Measurements from ENCODE around the gene TTC33.

TTC33 gene

GRCh38 chr5:40499518-40500273 lies 256.1 kb downstream of the TTC33 start:
- Histone ChIP-seq H3K9me3 (ENCODE audit: control insufficient read depth, insufficient read depth, low read length) (no peaks in the 10 kb centered on the region), H3K9ac (ENCODE audit: low read depth, low read length) (no peak overlapping the region), H3K4me1 (ENCODE audit: insufficient read depth, low read length) (peaks cover 6% of the 10 kb centered on the region; the same call in 1 of the 2 replicates), H3K36me3 (ENCODE audit: insufficient read depth, low read length) (no peaks in the 10 kb centered on the region)

GRCh38 chr5:40499007-40499406 lies 256.8 kb downstream of the TTC33 start:
- Histone ChIP-seq H3K4me1 (ENCODE audit: insufficient read depth, low read length) (peaks cover 6% of the 10 kb centered on the region; the same call in 1 of the 2 replicates), H3K9ac (ENCODE audit: low read depth, low read length) (no peak overlapping the region), H3K9me3 (ENCODE audit: control insufficient read depth, insufficient read depth, low read length) (no peaks in the 10 kb centered on the region)

GRCh38 chr5:40497573-40497972 lies 258.2 kb downstream of the TTC33 start:
- Histone ChIP-seq H3K9ac (ENCODE audit: low read depth, low read length) (no peak overlapping the region), H3K36me3 (ENCODE audit: insufficient read depth, low read length) (no peaks in the 10 kb centered on the region), H3K4me1 (ENCODE audit: insufficient read depth, low read length) (peaks cover 6% of the 10 kb centered on the region; the same call in 1 of the 2 replicates), H3K9me3 (ENCODE audit: control insufficient read depth, insufficient read depth, low read length) (no peaks in the 10 kb centered on the region)

More at GRCh38 chr5:40499007-40499406, 256.8 kb downstream of the TTC33 start:
- H3K36me3 ChIP-seq (ENCODE audit: insufficient read depth, low read length): no peaks in the 10 kb centered on the region

- Histone ChIP-seq H3K9ac (ENCODE audit: low read depth, low read length) (no peak overlapping the region), H3K9me3 (ENCODE audit: control insufficient read depth, insufficient read depth, low read length) (no peaks in the 10 kb centered on the region), H3K4me1 (ENCODE audit: insufficient read depth, low read length) (peaks cover 6% of the 10 kb centered on the region; the same call in 1 of the 2 replicates), H3K36me3 (ENCODE audit: insufficient read depth, low read length) (no peaks in the 10 kb centered on the region)
These were observed 260.5 kb downstream of the TTC33 start for GRCh38 chr5:40495237-40495635.

GRCh38 chr5:40494631-40495236 lies 261.0 kb downstream of the TTC33 start:
- H3K4me1 ChIP-seq (ENCODE audit: insufficient read depth, low read length): peaks cover 6% of the 10 kb centered on the region; the same call in 1 of the 2 replicates
- H3K9ac ChIP-seq (ENCODE audit: low read depth, low read length): no peak overlapping the region
- no peaks in the 10 kb centered on the region for H3K9me3 ChIP-seq (ENCODE audit: control insufficient read depth, insufficient read depth, low read length)
- no peaks in the 10 kb centered on the region for H3K36me3 ChIP-seq (ENCODE audit: insufficient read depth, low read length)

GRCh38 chr5:40492056-40492455 lies 263.7 kb downstream of the TTC33 start:
- Histone ChIP-seq H3K9ac (ENCODE audit: low read depth, low read length) (no peak overlapping the region), H3K9me3 (ENCODE audit: control insufficient read depth, insufficient read depth, low read length) (no peaks in the 10 kb centered on the region), H3K4me1 (ENCODE audit: insufficient read depth, low read length) (peaks cover 6% of the 10 kb centered on the region; the same call in 1 of the 2 replicates), H3K36me3 (ENCODE audit: insufficient read depth, low read length) (no peaks in the 10 kb centered on the region)

- Histone ChIP-seq H3K9me3 (ENCODE audit: control insufficient read depth, insufficient read depth, low read length) (no peaks in the 10 kb centered on the region), H3K9ac (ENCODE audit: low read depth, low read length) (no peak overlapping the region), H3K4me1 (ENCODE audit: insufficient read depth, low read length) (peaks cover 6% of the 10 kb centered on the region; the same call in 1 of the 2 replicates)
These were observed 264.1 kb downstream of the TTC33 start for GRCh38 chr5:40491644-40492043.

GRCh38 chr5:40490464-40491111 lies 265.2 kb downstream of the TTC33 start:
- no peaks in the 10 kb centered on the region for H3K36me3 ChIP-seq (ENCODE audit: insufficient read depth, low read length)
- H3K9ac ChIP-seq (ENCODE audit: low read depth, low read length): no peak overlapping the region
- no peaks in the 10 kb centered on the region for H3K9me3 ChIP-seq (ENCODE audit: control insufficient read depth, insufficient read depth, low read length)
- no peaks in the 10 kb centered on the region; the same call in 1 of the 2 replicates for H3K4me1 ChIP-seq (ENCODE audit: insufficient read depth, low read length)

More at GRCh38 chr5:40491644-40492043, 264.1 kb downstream of the TTC33 start:
- no peaks in the 10 kb centered on the region for H3K36me3 ChIP-seq (ENCODE audit: insufficient read depth, low read length)

- H3K9me3 ChIP-seq (ENCODE audit: control insufficient read depth, insufficient read depth, low read length): no peaks in the 10 kb centered on the region
- H3K36me3 ChIP-seq (ENCODE audit: insufficient read depth, low read length): no peaks in the 10 kb centered on the region
- H3K4me1 ChIP-seq (ENCODE audit: insufficient read depth, low read length): no peaks in the 10 kb centered on the region; the same call in 1 of the 2 replicates
- H3K9ac ChIP-seq (ENCODE audit: low read depth, low read length): no peak overlapping the region
These were observed 266.3 kb downstream of the TTC33 start for GRCh38 chr5:40489421-40489820.

- Histone ChIP-seq H3K9ac (ENCODE audit: low read depth, low read length) (no peak overlapping the region), H3K36me3 (ENCODE audit: insufficient read depth, low read length) (no peaks in the 10 kb centered on the region), H3K9me3 (ENCODE audit: control insufficient read depth, insufficient read depth, low read length) (no peaks in the 10 kb centered on the region), H3K4me1 (ENCODE audit: insufficient read depth, low read length) (no peaks in the 10 kb centered on the region; the same call in 1 of the 2 replicates)
These were observed 269.1 kb downstream of the TTC33 start for GRCh38 chr5:40486437-40487275.

GRCh38 chr5:40485021-40485998 lies 270.5 kb downstream of the TTC33 start:
- Histone ChIP-seq H3K4me1 (ENCODE audit: insufficient read depth, low read length) (no peaks in the 10 kb centered on the region; the same call in 1 of the 2 replicates), H3K9me3 (ENCODE audit: control insufficient read depth, insufficient read depth, low read length) (no peaks in the 10 kb centered on the region), H3K36me3 (ENCODE audit: insufficient read depth, low read length) (no peaks in the 10 kb centered on the region), H3K9ac (ENCODE audit: low read depth, low read length) (no peak overlapping the region)

GRCh38 chr5:40484495-40484894 lies 271.3 kb downstream of the TTC33 start:
- no peak overlapping the region for H3K9ac ChIP-seq (ENCODE audit: low read depth, low read length)
- no peaks in the 10 kb centered on the region for H3K9me3 ChIP-seq (ENCODE audit: control insufficient read depth, insufficient read depth, low read length)
- H3K4me1 ChIP-seq (ENCODE audit: insufficient read depth, low read length): no peaks in the 10 kb centered on the region
- H3K36me3 ChIP-seq (ENCODE audit: insufficient read depth, low read length): no peaks in the 10 kb centered on the region

- Histone ChIP-seq H3K9me3 (ENCODE audit: control insufficient read depth, insufficient read depth, low read length) (no peaks in the 10 kb centered on the region), H3K9ac (ENCODE audit: low read depth, low read length) (no peak overlapping the region), H3K36me3 (ENCODE audit: insufficient read depth, low read length) (no peaks in the 10 kb centered on the region), H3K4me1 (ENCODE audit: insufficient read depth, low read length) (no peaks in the 10 kb centered on the region)
These were observed 272.4 kb downstream of the TTC33 start for GRCh38 chr5:40483316-40483715.
